GM12801 (cell line): Measurements from ENCODE around the gene TM2D3.

Experiments
- CTCF ChIP-seq: IDR thresholded peaks from one replicate; pipeline ENCODE4 v1.5.1; 2011; ENCODE audit warnings: control low read depth; ENCODE audit not compliant: insufficient read length; ENCODE audit errors: extremely low read depth

The TM2D3 gene

DNA sequence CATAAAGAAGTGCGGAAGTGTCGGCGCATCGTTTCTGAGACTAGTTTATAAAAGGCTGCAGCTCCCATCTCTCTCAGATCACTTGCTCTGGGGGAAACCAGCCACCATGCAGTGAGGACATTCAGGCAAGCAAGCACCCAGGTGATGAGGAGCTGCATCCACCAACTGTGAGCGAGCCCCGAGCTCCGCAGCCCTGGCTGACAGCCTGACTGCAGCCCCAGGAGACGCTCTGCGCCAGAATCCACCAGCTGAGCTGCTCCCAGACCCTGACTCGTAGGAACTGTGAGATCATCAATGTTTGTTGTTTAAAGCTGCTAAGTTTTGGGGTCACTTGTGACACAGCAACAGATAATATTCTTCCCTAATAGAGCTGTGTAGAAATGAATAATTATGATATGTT lies 5.0 kb upstream of the TM2D3 start:
- TF ChIP-seq CTCF, result no peak

DNA sequence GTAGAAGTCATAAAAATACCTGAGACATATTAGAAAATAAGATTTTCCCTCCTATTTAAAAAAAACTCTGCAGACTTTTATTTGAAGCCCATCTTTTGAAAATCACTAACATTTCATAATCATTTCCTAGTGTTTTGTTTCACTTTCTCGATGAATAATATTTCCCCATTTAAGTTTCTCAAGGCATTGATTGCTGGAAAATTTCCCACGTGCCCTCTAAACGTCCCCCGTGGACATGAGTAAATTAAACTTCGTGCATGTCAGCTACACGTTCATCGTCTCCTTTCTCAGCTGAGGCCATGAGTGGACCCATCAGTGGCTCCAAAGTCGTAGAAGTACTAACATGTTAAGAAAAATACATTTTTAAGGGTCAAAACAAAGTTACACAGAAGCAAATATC lies 2.0 kb upstream of the TM2D3 start:
- no peak for TF ChIP-seq CTCF

DNA sequence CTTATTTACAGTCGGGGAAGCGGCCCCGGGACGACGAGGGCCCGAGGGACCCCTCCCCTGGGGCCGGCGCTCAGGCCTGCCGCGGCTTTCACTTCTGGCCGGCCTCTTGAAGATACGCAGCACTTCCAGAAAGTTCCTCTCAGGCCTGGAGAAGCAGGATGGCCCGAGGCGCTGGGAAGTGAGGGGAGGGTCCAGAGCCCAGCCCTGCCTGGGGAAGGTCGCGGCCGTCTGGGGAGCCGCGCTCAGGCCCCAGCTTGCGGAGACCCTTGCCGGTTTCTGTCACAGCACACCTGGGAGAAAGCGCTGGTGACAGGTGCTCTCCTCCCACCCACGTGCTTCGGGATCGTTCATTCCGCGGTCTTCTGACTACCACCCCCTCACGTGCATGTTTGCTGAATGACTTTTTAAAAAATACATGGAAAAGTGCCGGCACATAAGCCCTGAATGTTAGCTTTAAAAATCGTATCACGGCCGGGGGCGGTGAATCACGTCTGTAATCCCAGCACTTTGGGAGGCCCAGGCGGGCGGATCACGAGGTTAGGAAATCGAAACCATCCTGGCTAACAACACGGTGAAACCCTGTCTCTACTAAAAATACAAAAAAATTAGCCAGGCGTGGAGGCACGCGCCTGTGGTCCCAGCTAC lies 727 bp upstream of the TM2D3 start:
- TF ChIP-seq CTCF, result no peak

DNA sequence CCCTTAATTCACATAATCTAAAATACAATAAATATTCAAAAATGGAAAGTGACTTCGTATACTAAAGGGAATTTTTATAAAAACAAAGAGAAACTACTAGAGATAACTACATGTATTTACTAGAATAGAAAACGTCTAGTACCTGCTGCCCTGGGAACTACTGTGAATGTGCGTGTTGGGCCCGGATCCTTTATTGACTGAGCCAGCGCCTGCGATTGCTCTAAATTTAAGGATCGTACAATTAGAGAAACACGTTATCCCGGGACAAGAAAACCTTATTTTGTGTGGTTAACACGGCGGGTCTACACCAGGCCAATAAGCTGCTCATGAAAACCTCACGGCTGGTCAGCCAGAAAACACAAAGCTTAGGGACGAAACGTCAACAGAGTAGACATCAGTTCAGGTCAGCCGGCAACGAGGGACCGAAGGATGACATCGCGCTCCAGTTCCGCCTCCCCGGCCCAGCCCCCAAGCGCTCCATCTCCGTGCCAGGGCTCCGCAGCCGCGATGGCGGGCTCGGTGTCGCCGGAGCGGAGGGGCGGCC lies 555 bp downstream of the TM2D3 start:
- TF ChIP-seq CTCF, result no peak

- no peak for TF ChIP-seq CTCF
Measured at GRCh38 chr15:101650145-101650544, 2.0 kb downstream of the TM2D3 start.

DNA sequence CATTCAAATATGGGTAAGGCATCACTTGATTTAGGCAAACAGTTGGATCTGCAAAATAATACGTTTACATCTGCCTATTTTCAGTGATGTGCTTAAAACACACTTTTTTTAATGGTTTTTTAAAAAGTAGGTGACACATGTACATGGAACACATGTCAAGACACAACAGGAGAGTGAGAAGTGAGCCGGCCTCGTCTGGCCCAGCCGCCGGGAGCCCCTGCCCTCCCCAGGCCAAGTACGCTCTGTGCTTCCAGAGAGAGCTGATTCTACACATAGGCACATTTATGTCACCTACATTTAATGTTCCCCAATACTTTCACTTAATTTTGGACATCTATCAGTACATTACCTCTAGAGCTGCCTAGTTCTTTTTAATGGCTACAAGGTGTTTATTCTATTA lies 3.8 kb downstream of the TM2D3 start:
- TF ChIP-seq CTCF, result no peak

GRCh38 chr15:101647251-101647650 lies 4.9 kb downstream of the TM2D3 start:
- no peak for TF ChIP-seq CTCF
